Osteocyte (in vitro differentiated cells): ENCODE measurements around the gene TENM4. TPM values are rescaled to one million over a fixed set of nuclear protein-coding genes. Genes with fewer than 3 reads are reported as not detected.
A peak's percentile ranks its signal among the peaks of the same experiment; 100 is the strongest.

Experiments used
- DNase-seq: peaks from one replicate; pipeline ENCODE4 v3.0.0; 2021; ENCODE audit warnings: mixed read lengths; ENCODE audit not compliant: unreplicated experiment; ENCODE audit errors: extremely low spot score
- H3K27ac Mint-ChIP-seq: one replicate; pipeline ENCODE4 v1.8.0; 2021; ENCODE audit warnings: mild to moderate bottlenecking, mixed read lengths; ENCODE audit not compliant: unreplicated experiment
- H3K27me3 Mint-ChIP-seq: one replicate; pipeline ENCODE4 v1.8.0; 2021; ENCODE audit warnings: mixed read lengths; ENCODE audit not compliant: unreplicated experiment
- H3K36me3 Mint-ChIP-seq: one replicate; pipeline ENCODE4 v1.8.0; 2021; ENCODE audit warnings: mixed read lengths; ENCODE audit not compliant: unreplicated experiment
- H3K4me1 Mint-ChIP-seq: one replicate; pipeline ENCODE4 v1.8.0; 2021; ENCODE audit warnings: mixed read lengths; ENCODE audit not compliant: unreplicated experiment
- H3K4me3 Mint-ChIP-seq: one replicate; pipeline ENCODE4 v1.8.0; 2021; ENCODE audit warnings: mild to moderate bottlenecking, moderate library complexity, mixed read lengths; ENCODE audit not compliant: unreplicated experiment
- H3K9me3 Mint-ChIP-seq: one replicate; pipeline ENCODE4 v1.8.0; 2021; ENCODE audit warnings: mixed read lengths; ENCODE audit not compliant: unreplicated experiment
- total RNA-seq: library from RNA; stranded (reverse); gene quantifications from 2 replicates; pipeline ENCODE4 v1.2.1, GENCODE V29; 2021
- TF ChIP-seq, protein P1 (sequence below): fragments of 200-600 bp; sonication (generic); IDR thresholded peaks from 2 replicates; pipeline ENCODE4 v1.5.0; 2021; ENCODE audit warnings: antibody characterized with exemption, mild to moderate bottlenecking, moderate library complexity

Gene TENM4
- total RNA-seq, 1 donor from 2014 or later: 74.1 TPM

DNA sequence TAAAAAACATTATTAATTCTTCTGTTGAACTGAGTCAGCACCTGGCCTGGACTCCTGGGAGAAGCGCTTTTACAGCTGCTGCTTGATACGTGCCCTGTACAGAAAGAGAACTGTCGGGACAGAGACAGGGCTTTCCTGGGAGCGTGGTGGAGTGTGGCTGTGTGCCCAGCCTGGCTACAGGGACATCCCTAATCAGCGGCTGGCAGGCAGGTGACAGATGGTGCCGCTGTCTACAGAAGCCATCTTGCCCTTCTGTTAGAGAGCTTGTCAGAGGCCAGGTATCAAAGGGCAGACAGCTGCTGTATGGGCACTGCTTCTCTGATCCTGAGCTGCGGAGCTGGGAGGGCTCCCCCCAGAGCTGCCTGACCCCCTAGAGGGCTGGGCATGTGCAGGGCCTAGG is 361.8 kb downstream of the TENM4 start:
- H3K4me3 Mint-ChIP-seq: no peak overlapping the region
- H3K27me3 Mint-ChIP-seq: no peaks in the 10 kb centered on the region
- peaks cover 50% of the 10 kb centered on the region for H3K4me1 Mint-ChIP-seq
- peak overlapping the region; percentile 57 for H3K27ac Mint-ChIP-seq
- H3K36me3 Mint-ChIP-seq: peaks cover 3% of the 10 kb centered on the region
- TF ChIP-seq, protein P1, sequence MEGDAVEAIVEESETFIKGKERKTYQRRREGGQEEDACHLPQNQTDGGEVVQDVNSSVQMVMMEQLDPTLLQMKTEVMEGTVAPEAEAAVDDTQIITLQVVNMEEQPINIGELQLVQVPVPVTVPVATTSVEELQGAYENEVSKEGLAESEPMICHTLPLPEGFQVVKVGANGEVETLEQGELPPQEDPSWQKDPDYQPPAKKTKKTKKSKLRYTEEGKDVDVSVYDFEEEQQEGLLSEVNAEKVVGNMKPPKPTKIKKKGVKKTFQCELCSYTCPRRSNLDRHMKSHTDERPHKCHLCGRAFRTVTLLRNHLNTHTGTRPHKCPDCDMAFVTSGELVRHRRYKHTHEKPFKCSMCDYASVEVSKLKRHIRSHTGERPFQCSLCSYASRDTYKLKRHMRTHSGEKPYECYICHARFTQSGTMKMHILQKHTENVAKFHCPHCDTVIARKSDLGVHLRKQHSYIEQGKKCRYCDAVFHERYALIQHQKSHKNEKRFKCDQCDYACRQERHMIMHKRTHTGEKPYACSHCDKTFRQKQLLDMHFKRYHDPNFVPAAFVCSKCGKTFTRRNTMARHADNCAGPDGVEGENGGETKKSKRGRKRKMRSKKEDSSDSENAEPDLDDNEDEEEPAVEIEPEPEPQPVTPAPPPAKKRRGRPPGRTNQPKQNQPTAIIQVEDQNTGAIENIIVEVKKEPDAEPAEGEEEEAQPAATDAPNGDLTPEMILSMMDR: no peak
- DNase-seq: no peak
- H3K9me3 Mint-ChIP-seq: peaks cover 5% of the 10 kb centered on the region

DNA sequence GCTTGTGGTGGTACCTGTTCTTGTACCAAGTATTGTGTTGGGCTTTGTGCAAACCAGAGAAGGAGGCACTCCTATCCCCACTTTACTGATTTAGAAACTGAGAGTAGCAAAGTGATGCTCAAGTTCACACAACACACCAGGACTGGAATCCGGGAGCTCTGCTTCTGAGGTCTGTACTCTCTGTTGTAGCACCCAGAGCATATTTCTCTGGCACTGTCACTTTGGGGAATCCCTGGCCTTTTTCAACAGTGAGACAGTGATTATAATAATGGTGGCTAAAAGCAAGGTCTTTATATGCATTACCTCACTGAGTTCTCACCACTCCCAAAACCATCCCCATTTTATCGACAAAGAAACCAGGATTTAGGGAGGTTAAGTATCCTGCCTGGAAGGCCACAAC is 362.4 kb downstream of the TENM4 start:
- H3K4me1 Mint-ChIP-seq: peaks cover 50% of the 10 kb centered on the region
- DNase-seq: no peak
- no peak overlapping the region for H3K4me3 Mint-ChIP-seq
- no peaks in the 10 kb centered on the region for H3K27me3 Mint-ChIP-seq
- H3K36me3 Mint-ChIP-seq: peaks cover 3% of the 10 kb centered on the region
- TF ChIP-seq, protein P1: no peak
- H3K27ac Mint-ChIP-seq: peak overlapping the region; percentile 81
- peaks cover 5% of the 10 kb centered on the region for H3K9me3 Mint-ChIP-seq

DNA sequence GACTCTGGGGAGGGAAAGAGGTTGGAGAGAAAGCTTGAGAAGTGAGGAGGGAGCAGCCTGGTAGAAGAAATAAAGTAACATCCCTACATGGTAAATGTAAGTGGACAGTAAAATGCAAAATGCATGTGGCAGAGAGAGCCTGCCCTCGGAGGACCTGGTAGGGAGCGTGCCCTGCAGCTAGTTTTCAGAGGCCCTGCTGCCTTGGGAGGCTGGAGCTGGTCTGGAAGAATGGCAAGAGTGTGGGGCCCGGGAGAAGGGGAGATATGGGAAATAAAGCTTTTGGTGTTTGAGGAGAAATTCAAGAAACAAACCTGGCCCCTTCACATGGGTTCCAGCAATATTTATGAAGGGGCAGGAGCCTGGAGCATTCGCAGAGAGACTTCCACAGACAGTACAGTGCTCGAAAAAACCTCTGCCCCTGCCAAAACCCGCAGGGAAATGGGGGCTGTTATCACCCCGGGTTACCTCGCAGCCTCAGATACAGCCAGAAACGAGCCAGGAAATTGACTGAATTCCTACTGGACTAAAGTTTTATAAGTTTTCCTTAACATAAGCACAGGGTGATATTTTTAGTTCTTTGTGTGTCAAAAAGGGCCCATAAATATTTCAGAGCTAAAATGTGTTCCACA is 363.0 kb downstream of the TENM4 start:
- Mint-ChIP-seq H3K4me1 (peaks cover 50% of the 10 kb centered on the region), H3K9me3 (peaks cover 5% of the 10 kb centered on the region), H3K27me3 (no peaks in the 10 kb centered on the region), H3K36me3 (peaks cover 3% of the 10 kb centered on the region), H3K27ac (peak overlapping the region; percentile 81), H3K4me3 (no peak overlapping the region)
- DNase-seq: no peak
- TF ChIP-seq, protein P1: no peak

DNA sequence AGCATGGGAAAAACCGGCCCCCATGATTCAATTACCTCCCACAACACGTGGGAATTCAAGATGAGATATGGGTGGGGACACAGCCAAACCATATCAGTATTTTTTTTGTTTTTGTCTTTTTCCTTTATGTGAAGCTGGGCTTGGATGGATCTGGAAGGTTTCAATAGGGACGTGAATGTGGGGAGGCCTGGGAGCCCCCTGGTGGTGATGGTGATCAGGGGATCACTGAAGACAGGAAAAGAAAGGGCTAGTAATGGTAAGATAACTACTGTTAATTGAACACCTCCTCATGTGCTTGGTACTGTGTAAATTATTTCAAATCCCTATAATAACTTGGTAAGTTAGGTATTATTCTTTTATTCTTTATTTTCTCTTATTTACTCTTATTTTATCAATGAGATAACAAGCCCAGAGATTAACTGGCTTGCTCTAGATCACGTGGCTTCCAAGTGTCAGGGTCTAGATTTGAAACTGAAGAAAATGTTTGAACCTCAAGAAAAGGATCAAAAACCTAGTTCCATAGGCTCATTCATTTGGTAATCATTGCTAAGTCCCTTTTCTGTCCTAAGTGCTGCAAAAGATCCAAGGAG is 364.2 kb downstream of the TENM4 start:
- Mint-ChIP-seq H3K9me3 (peaks cover 5% of the 10 kb centered on the region), H3K4me1 (peaks cover 44% of the 10 kb centered on the region)
- DNase-seq: no peak

DNA sequence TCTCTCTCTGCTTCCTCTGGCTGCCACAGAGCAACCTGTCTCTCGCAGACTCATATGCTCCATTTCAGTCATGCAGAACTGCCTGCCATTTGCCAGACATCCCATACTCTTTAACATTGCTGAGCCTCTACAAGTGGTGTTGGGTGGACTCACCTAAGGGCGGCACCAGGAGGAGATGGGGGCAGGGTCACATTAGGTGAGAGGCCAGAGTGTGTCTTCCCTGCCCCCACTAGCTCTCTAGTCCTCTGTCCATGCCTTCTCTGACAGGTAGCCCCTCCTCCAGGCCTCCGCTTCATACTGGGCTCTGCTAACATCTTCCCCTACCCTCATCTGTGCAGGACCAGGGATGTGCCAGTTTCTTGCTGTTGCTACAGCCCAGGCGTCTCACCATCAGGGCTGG is 366.3 kb downstream of the TENM4 start:
- no peak overlapping the region for H3K4me3 Mint-ChIP-seq
- peaks cover 5% of the 10 kb centered on the region for H3K9me3 Mint-ChIP-seq
- TF ChIP-seq, protein P1: no peak
- no peak for DNase-seq
- H3K27me3 Mint-ChIP-seq: no peaks in the 10 kb centered on the region
- H3K36me3 Mint-ChIP-seq: peaks cover 2% of the 10 kb centered on the region
- H3K27ac Mint-ChIP-seq: no peak overlapping the region
- peaks cover 31% of the 10 kb centered on the region for H3K4me1 Mint-ChIP-seq

More for the DNA sequence above, 364.2 kb downstream of the TENM4 start:
- H3K27ac Mint-ChIP-seq: peak overlapping the region; percentile 81
- no peak overlapping the region for H3K4me3 Mint-ChIP-seq
- TF ChIP-seq, protein P1: peak; percentile 60
- H3K27me3 Mint-ChIP-seq: no peaks in the 10 kb centered on the region
- peaks cover 2% of the 10 kb centered on the region for H3K36me3 Mint-ChIP-seq
